ENCODE data around the gene MYMK.

The MYMK gene

GRCh38 chr9:133532937-133533668 is 8.3 kb upstream of the MYMK start:
- H2BK120ac ChIP-seq (ENCODE audit: low read depth, low read length): no peak overlapping the region
- no peak overlapping the region for H3K56ac ChIP-seq (ENCODE audit: low read length)
- H3K79me1 ChIP-seq (ENCODE audit: low read length): no peaks in the 10 kb centered on the region
- H3K27me3 ChIP-seq (ENCODE audit: insufficient read depth, low read length, poor library complexity): no peaks in the 10 kb centered on the region
- no peak overlapping the region for H3K23ac ChIP-seq (ENCODE audit: low read length)
- H3K36me3 ChIP-seq (ENCODE audit: control insufficient read depth, insufficient read depth, low read length): no peaks in the 10 kb centered on the region
- H4K5ac ChIP-seq (ENCODE audit: low read length): no peak overlapping the region
- no peaks in the 10 kb centered on the region for H3K4me1 ChIP-seq (ENCODE audit: control insufficient read depth, low read depth, low read length)
- H2BK15ac ChIP-seq (replicated peaks; ENCODE audit: low read depth): no peak overlapping the region
- no peak overlapping the region for H3K27ac ChIP-seq (ENCODE audit: low read depth, low read length)
- H3K9ac ChIP-seq (ENCODE audit: low read length): no peak overlapping the region
- no peak overlapping the region for H3K4me3 ChIP-seq (ENCODE audit: low read length)
- H3K4me2 ChIP-seq (ENCODE audit: low read length): no peak overlapping the region
- no peak overlapping the region for H3K18ac ChIP-seq (ENCODE audit: low read length)
- no peak overlapping the region for H4K8ac ChIP-seq (ENCODE audit: low read depth, low read length)
- H2BK5ac ChIP-seq (ENCODE audit: low read length): no peak overlapping the region
- H3K79me2 ChIP-seq (ENCODE audit: control insufficient read depth, insufficient read depth, low read length): no peaks in the 10 kb centered on the region
- H2AK5ac ChIP-seq (ENCODE audit: low read length): no peak overlapping the region
- H3K4ac ChIP-seq (ENCODE audit: low read depth, low read length): no peak overlapping the region
- WGBS (ENCODE audit: extremely low coverage, insufficient coverage, low lambda C conversion rate): no CpG with 5 or more reads among the region's 20 CpGs
- peak; percentile 87 for DNase-seq

- no peak overlapping the region for H2BK5ac ChIP-seq (ENCODE audit: low read length)
- no peak for DNase-seq
- no peak overlapping the region for H3K56ac ChIP-seq (ENCODE audit: low read length)
- no CpG with 5 or more reads among the region's 9 CpGs for WGBS (ENCODE audit: extremely low coverage, insufficient coverage, low lambda C conversion rate)
- H2BK120ac ChIP-seq (ENCODE audit: low read depth, low read length): no peak overlapping the region
- H4K8ac ChIP-seq (ENCODE audit: low read depth, low read length): no peak overlapping the region
- no peaks in the 10 kb centered on the region for H3K27me3 ChIP-seq (ENCODE audit: insufficient read depth, low read length, poor library complexity)
- no peaks in the 10 kb centered on the region for H3K79me2 ChIP-seq (ENCODE audit: control insufficient read depth, insufficient read depth, low read length)
- no peak overlapping the region for H2AK5ac ChIP-seq (ENCODE audit: low read length)
- no peak overlapping the region for H3K27ac ChIP-seq (ENCODE audit: low read depth, low read length)
- H3K18ac ChIP-seq (ENCODE audit: low read length): no peak overlapping the region
- H4K5ac ChIP-seq (ENCODE audit: low read length): no peak overlapping the region
- no peak overlapping the region for H3K4me3 ChIP-seq (ENCODE audit: low read length)
- no peak overlapping the region for H3K4me2 ChIP-seq (ENCODE audit: low read length)
- H3K36me3 ChIP-seq (ENCODE audit: control insufficient read depth, insufficient read depth, low read length): no peaks in the 10 kb centered on the region
- H3K23ac ChIP-seq (ENCODE audit: low read length): no peak overlapping the region
- peaks cover 10% of the 10 kb centered on the region for H3K4me1 ChIP-seq (ENCODE audit: control insufficient read depth, low read depth, low read length)
- no peaks in the 10 kb centered on the region for H3K79me1 ChIP-seq (ENCODE audit: low read length)
- no peak overlapping the region for H3K4ac ChIP-seq (ENCODE audit: low read depth, low read length)
- no peak overlapping the region for H2BK15ac ChIP-seq (replicated peaks; ENCODE audit: low read depth)
- H3K9ac ChIP-seq (ENCODE audit: low read length): no peak overlapping the region
These were observed 6.5 kb upstream of the MYMK start for GRCh38 chr9:133531293-133531692.

GRCh38 chr9:133529874-133530273 is 5.1 kb upstream of the MYMK start:
- WGBS (ENCODE audit: extremely low coverage, insufficient coverage, low lambda C conversion rate): no CpG with 5 or more reads among the region's 7 CpGs
- Histone ChIP-seq H3K27me3 (ENCODE audit: insufficient read depth, low read length, poor library complexity) (no peaks in the 10 kb centered on the region), H3K36me3 (ENCODE audit: control insufficient read depth, insufficient read depth, low read length) (no peaks in the 10 kb centered on the region), H3K9ac (ENCODE audit: low read length) (no peak overlapping the region), H3K4me3 (ENCODE audit: low read length) (no peak overlapping the region), H3K56ac (ENCODE audit: low read length) (no peak overlapping the region), H3K27ac (ENCODE audit: low read depth, low read length) (no peak overlapping the region), H2AK5ac (ENCODE audit: low read length) (peak overlapping the region; percentile 39), H2BK120ac (ENCODE audit: low read depth, low read length) (no peak overlapping the region), H3K4me1 (ENCODE audit: control insufficient read depth, low read depth, low read length) (peaks cover 19% of the 10 kb centered on the region), H3K79me1 (ENCODE audit: low read length) (no peaks in the 10 kb centered on the region), H3K4me2 (ENCODE audit: low read length) (no peak overlapping the region), H2BK15ac (replicated peaks; ENCODE audit: low read depth) (no peak overlapping the region), H2BK5ac (ENCODE audit: low read length) (no peak overlapping the region), H3K4ac (ENCODE audit: low read depth, low read length) (no peak overlapping the region), H4K5ac (ENCODE audit: low read length) (no peak overlapping the region), H4K8ac (ENCODE audit: low read depth, low read length) (no peak overlapping the region), H3K79me2 (ENCODE audit: control insufficient read depth, insufficient read depth, low read length) (no peaks in the 10 kb centered on the region), H3K23ac (ENCODE audit: low read length) (no peak overlapping the region), H3K18ac (ENCODE audit: low read length) (no peak overlapping the region)
- DNase-seq: no peak

- H3K27me3 ChIP-seq (ENCODE audit: insufficient read depth, low read length, poor library complexity): no peaks in the 10 kb centered on the region
- no peak overlapping the region for H4K8ac ChIP-seq (ENCODE audit: low read depth, low read length)
- no peak overlapping the region for H2BK120ac ChIP-seq (ENCODE audit: low read depth, low read length)
- H3K79me2 ChIP-seq (ENCODE audit: control insufficient read depth, insufficient read depth, low read length): no peaks in the 10 kb centered on the region
- H3K23ac ChIP-seq (ENCODE audit: low read length): no peak overlapping the region
- H3K27ac ChIP-seq (ENCODE audit: low read depth, low read length): no peak overlapping the region
- DNase-seq: no peak
- no peak overlapping the region for H3K9ac ChIP-seq (ENCODE audit: low read length)
- H2AK5ac ChIP-seq (ENCODE audit: low read length): no peak overlapping the region
- no peak overlapping the region for H3K18ac ChIP-seq (ENCODE audit: low read length)
- no peak overlapping the region for H3K4me3 ChIP-seq (ENCODE audit: low read length)
- H3K4me1 ChIP-seq (ENCODE audit: control insufficient read depth, low read depth, low read length): peaks cover 19% of the 10 kb centered on the region
- no CpG with 5 or more reads among the region's 7 CpGs for WGBS (ENCODE audit: extremely low coverage, insufficient coverage, low lambda C conversion rate)
- H2BK5ac ChIP-seq (ENCODE audit: low read length): no peak overlapping the region
- no peaks in the 10 kb centered on the region for H3K36me3 ChIP-seq (ENCODE audit: control insufficient read depth, insufficient read depth, low read length)
- no peaks in the 10 kb centered on the region for H3K79me1 ChIP-seq (ENCODE audit: low read length)
- H2BK15ac ChIP-seq (replicated peaks; ENCODE audit: low read depth): no peak overlapping the region
- no peak overlapping the region for H4K5ac ChIP-seq (ENCODE audit: low read length)
- no peak overlapping the region for H3K4me2 ChIP-seq (ENCODE audit: low read length)
- H3K4ac ChIP-seq (ENCODE audit: low read depth, low read length): no peak overlapping the region
- no peak overlapping the region for H3K56ac ChIP-seq (ENCODE audit: low read length)
These were observed 4.7 kb upstream of the MYMK start for GRCh38 chr9:133529457-133529856.

- no peak overlapping the region for H2BK15ac ChIP-seq (replicated peaks; ENCODE audit: low read depth)
- peaks cover 19% of the 10 kb centered on the region for H3K4me1 ChIP-seq (ENCODE audit: control insufficient read depth, low read depth, low read length)
- H3K4me2 ChIP-seq (ENCODE audit: low read length): no peak overlapping the region
- H2BK5ac ChIP-seq (ENCODE audit: low read length): no peak overlapping the region
- H3K4ac ChIP-seq (ENCODE audit: low read depth, low read length): no peak overlapping the region
- no peak overlapping the region for H3K56ac ChIP-seq (ENCODE audit: low read length)
- H3K4me3 ChIP-seq (ENCODE audit: low read length): no peak overlapping the region
- no peak overlapping the region for H4K5ac ChIP-seq (ENCODE audit: low read length)
- WGBS (ENCODE audit: extremely low coverage, insufficient coverage, low lambda C conversion rate): no CpG with 5 or more reads among the region's 11 CpGs
- H3K36me3 ChIP-seq (ENCODE audit: control insufficient read depth, insufficient read depth, low read length): no peaks in the 10 kb centered on the region
- H3K79me1 ChIP-seq (ENCODE audit: low read length): no peaks in the 10 kb centered on the region
- H3K18ac ChIP-seq (ENCODE audit: low read length): no peak overlapping the region
- H3K27me3 ChIP-seq (ENCODE audit: insufficient read depth, low read length, poor library complexity): no peaks in the 10 kb centered on the region
- H4K8ac ChIP-seq (ENCODE audit: low read depth, low read length): no peak overlapping the region
- DNase-seq: no peak
- no peak overlapping the region for H3K23ac ChIP-seq (ENCODE audit: low read length)
- H3K9ac ChIP-seq (ENCODE audit: low read length): no peak overlapping the region
- H2BK120ac ChIP-seq (ENCODE audit: low read depth, low read length): no peak overlapping the region
- no peaks in the 10 kb centered on the region for H3K79me2 ChIP-seq (ENCODE audit: control insufficient read depth, insufficient read depth, low read length)
- H2AK5ac ChIP-seq (ENCODE audit: low read length): no peak overlapping the region
- no peak overlapping the region for H3K27ac ChIP-seq (ENCODE audit: low read depth, low read length)
These were observed 4.1 kb upstream of the MYMK start for GRCh38 chr9:133528876-133529241.

Data from mesendoderm (in vitro differentiated cells).